GM21381 (cell line): ENCODE results near the gene ANKRD55.
"Not testable (repeated sequence)": the region's sequence is repeated elsewhere in the genome, so short reads cannot be mapped to it uniquely, and the experiment has no call there.

Source experiments
- ATAC-seq: cut with Tn5 transposase; IDR thresholded peaks from one replicate; pipeline ENCODE4 v1.9.1; 2021; ENCODE audit warnings: mild to moderate bottlenecking, moderate library complexity; ENCODE audit not compliant: unreplicated experiment

Gene ANKRD55

DNA sequence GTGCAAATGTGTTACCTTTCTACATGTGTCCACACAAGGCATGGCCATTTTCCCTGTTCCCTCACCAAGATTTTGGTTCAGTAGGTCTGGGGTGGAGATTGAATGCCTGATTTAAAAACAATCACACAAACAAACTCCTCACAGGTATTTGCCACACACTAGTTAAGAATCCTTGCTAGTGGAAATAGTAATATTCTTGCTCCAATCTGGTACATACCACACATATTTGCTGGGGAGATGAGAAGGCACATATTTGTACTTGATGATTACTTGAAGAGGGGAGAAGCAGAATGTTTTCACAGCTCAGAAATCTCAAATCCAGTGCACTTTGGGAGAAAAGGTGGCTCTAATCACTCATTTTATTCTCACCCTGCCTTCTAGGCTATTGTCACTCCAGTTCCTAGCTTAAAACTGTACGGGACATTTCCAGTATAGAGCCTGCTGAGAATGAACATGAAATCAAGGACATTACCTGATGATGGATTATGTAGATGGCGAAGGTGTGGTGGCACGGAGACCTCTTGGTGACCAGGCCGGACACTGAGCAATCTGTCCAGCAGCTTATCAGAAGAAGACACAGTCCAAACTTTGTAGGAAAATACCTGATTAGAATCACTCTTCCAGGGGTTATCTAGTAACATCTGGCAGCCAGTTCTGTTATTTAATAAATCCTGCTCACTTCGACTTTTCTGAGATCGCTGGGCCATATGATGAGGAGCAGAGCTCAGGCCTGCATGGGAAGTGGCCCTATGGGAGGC, 122.3 kb downstream of the ANKRD55 start:
- no peak for ATAC-seq

DNA sequence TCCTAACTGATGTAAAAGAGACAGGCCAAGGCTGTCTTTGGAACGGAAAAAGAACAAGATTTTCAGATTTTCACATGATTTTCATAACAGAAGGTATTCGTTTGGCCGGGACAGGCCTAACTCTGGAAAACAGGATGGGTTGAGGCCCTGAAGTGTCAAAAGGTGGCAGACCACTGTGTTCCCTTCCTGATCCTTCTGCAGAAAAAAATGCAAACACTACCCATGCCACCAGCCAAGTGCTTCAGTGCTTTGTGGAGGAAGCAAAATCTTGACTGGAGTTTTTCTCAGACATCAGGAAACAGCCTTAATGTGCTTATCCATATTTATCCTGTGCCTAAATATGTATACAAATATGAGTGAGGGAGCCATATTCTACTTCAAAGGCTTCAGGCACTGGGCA, 124.9 kb downstream of the ANKRD55 start:
- ATAC-seq, result no peak

- ATAC-seq, result no peak
Observed at GRCh38 chr5:56106837-56107236, 126.3 kb downstream of the ANKRD55 start.

DNA sequence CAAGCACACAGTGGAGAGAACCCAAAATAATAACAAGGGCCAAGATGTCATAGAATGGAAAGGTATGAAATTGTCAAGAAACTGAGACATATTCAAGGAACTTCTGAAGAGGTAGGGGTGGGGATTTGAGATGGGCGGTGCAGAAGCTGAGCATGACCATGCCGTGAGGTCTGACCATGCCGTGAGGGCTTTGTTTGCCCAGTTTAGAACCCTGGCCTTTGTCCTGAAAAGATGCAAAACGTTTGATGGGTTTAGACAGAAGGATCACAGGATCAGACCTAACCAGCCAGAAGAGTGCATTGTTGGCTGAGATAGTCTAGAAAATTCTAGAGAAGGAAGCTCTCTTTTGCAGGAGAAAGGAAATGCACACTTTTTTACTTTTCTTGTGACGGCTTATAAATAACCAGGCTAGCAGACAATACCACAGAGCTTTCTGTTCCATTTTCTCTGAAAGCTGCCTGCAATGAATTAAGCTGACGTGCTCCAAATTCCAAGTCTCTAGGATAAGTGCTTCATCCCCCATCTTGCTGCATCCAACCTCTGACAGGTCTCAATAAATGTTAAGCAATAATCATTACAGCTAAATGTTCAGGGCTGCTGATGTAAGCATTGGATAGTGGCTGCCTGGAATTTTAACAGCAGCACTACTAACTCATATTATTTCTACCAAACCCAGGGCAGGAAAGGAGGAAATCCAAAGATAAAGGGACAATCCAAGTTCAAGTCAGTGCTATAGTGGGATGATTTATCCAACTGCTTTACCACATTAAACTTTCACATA, 127.4 kb downstream of the ANKRD55 start:
- ATAC-seq, result no peak

DNA sequence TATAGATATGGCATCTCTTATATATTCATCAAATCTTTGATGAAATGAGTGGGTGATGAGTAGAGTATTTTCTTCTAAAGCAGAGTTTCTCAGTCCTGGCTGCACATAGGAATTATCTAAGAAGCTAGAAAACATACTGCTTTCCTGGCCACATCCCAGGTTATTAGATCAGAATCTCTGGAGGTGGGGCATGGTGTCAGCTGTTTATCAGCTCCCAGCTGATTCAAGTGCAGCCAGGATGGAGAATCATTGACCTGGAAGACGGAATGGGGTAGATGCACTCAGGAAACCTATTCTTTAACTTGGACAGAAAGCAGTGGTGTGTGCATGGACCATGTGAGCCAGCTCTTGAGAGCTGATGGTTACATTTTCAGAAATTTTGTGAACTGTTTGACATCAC, 130.2 kb downstream of the ANKRD55 start:
- no peak for ATAC-seq

DNA sequence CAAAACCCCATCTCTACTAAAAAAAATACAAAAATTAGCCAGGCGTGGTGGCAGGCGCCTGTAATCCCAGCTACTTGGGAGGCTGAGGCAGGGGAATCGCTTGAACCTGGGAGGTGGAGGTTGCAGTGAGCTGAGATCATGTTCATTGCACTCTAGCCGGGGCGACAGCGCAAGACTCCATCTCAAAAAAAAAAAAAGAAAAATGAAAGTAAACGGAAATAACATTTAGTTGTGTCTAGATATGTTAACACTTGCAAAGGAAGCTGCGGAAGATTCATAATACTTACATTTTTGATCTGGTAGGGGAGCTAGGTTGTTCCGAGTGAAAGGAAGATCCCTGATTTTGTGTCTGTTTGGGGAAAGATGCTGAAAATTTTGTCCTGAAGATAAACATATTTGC, 130.9 kb downstream of the ANKRD55 start:
- not testable (repeated sequence) for ATAC-seq

DNA sequence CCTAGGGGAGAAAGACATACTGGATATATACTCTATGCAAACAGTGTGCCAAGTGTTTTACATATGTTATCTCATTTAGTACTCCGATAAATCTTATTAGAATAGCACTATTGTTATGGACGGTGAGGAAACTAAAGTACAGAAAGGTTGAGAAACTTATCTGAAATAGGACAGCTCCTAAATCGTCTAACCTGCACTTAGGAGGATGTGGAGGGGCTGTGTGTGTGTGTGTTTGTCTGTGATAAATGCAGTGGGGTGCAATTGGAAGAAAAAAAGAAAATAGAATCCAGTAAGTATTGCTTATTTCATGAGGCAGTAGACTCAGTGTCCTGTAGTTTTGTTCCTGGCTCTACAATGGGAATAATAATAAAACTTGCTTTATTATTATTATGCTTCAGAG, 131.9 kb downstream of the ANKRD55 start:
- no peak for ATAC-seq

- ATAC-seq, result no peak
Observed at GRCh38 chr5:56100439-56101176, 132.5 kb downstream of the ANKRD55 start.

DNA sequence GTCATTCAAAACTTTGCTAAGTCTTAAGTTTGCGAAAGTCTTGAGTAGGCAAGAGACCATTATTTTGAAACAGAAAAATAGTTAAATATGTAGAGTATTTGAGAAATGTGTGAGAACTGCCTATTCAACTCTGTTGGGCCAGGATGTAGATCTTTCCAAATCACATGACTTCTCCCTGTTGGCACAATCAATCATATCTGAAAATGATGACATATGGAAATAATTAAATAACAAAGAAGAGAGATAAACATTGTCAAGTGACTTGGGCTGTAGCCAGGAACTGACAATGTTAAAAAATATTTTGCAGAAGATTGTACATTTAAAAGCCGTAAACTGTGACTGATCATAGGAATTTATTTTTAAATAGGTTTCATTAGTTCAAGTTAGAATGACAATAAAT, 133.8 kb downstream of the ANKRD55 start:
- no peak for ATAC-seq

DNA sequence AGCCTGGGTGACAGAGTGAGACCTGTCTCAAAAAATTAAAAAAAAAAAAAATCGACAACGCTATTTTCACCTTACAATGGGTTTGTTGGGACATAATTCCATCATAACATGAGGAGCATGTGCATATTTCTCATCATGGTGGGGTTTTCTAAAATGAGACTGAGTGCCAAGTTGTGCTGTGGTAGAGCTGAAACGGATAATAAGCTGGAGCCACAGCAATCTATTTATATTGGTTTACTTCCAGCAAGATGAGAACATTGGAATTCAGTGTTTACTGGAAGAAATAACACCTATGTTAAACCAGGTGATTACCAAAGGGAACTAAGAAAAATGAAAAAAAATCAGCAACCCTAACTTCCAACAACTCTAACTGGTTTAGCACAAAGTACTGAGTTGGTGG, 136.1 kb downstream of the ANKRD55 start:
- no peak for ATAC-seq

GRCh38 chr5:56095579-56096102, 137.5 kb downstream of the ANKRD55 start:
- ATAC-seq, result peak; percentile 73

DNA sequence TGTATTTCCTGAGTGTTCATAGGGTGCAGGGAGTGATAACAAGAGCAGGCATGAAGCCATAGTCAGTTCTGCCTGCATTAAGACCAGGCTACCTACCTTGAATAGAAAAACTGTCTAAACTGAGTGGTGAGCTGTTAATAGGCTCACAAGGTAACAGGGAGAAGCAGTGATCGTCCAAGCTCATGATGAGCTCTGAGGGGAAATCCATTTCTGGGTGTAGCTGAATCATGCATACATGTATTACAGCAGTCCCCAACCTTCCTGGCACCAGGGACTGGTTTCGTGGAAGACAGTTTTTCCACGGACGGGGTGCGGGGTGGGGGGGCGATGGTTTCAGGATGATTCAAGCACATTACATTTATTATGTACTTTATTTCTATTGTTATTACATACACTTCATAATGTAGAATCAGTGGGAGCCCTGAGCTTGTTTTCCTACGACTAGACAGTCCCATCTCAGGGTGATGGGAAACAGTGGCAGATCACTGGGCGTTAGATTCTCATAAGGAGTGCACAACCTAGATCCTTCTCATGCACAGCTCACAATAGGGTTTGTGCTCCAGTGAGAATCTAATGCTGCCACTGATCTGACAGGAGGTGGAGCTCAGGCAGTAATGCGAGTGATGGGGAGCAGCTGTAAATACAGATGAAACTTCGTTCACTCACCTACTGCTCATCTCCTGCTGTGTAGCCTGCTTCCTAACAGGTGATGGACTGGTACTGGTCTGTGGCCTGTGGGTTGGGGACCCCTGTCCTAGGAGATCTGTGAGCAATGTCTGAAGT, 138.4 kb downstream of the ANKRD55 start:
- ATAC-seq, result peak; percentile 12

DNA sequence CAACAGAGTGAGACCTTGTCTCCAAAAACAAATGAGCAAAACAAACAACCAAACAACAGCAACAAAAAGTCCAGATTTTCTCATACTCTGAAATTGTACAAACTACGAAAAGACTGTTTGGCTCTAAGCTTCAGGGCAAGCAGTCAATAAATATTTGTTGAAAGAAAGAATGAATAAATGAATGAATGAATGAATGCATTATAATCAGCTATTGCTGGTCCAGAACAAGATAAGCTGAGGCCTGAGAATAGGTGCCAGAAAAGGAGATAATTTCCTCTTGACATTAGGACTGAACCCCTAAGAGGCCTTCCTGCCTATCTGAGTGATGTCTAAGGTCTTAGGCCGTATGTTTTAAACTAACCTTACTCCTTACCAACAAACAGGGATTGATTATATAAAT, 139.2 kb downstream of the ANKRD55 start:
- no peak for ATAC-seq

GRCh38 chr5:56092115-56092514, 141.0 kb downstream of the ANKRD55 start:
- ATAC-seq, result no peak

DNA sequence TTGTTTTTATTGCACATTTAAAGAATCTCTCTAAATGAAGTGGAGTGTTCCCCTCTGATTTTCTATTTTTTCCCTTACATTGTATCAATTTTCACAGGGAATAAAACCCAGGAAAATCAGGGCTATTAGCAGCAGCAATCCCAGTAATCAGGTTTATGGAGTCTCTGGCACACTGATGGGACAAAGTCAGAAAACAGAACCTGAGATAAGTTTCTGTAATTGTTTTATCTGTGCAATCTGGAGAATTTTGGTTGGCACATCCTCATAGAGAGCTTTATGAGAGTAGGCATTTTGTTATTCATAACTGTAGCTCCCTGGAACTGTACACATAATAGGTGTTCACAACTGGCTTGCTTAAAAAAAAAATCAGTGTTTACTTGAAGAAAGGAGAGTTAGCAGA, 141.5 kb downstream of the ANKRD55 start:
- no peak for ATAC-seq

DNA sequence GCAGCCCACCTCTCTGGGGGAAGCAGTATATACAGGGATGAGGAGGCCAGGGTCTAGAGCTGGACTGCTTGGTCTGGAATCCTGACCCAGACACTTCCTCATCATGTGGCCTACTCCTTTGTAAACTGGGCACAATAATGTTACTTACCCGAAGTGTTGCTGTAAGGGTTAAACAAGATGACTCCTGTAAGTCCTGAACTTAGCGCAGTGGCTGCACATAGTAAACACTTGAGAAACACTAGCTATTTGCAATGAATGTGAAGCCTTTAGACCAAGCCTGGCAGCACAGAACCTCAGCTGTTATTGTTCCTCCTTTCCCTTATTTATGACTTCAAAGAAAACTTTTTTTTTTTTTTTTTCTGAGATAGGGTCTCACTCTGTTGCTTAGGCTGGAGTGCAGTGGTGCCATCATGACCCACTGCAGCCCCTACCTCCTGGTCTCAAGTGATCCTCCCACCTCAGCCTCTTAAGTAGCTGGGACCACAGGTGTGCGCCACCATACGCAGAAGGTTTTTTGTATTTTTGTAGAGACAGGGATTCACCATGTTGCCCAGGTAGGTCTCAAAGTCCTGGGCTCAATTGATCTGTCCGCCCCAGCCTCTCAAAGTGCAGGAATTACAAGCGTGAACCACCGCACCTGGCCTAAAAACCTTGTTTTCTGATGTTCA, 142.2 kb downstream of the ANKRD55 start:
- no peak for ATAC-seq

DNA sequence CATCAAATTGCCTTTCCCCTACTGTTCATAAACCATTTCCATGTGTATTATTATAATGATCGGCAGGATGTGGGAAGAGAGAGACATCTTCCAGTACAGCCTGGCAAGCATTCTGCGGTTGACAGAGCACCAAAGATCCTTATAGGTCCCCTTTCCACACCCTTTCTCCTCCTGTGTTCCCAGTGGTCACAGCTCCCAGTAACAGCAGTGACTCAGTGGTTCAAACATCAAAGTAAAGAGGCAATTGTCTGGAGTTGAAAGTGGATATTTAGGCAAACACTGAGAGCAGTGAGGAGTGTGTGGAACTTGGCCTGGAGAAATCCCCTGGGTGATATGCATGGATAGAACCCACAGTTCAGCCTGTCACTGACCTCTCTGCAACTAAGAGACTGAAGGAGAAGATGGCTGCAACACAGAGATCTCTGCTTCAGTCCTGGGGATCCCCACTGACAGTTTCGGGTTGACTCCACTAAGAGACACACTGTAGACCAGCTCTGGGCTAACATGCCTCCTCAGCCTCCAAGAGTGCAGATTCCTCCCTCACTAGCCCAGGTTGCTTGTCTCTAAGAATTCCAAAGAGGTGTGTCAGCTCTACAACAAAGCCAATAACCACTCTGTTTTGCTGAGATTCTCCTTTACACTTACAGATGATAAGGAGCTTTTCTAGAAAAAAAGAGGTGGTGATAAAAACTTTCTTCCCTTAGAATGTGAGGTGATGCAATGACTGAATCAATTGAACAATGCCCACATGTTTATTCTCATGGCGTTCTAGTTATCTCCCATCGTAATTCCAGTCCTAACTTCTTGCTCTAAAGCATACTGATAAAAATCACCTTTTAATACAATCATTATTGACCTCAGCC, 143.9 kb downstream of the ANKRD55 start:
- ATAC-seq, result peak; percentile 81

- ATAC-seq, result no peak
Observed at GRCh38 chr5:56088431-56088949, 144.6 kb downstream of the ANKRD55 start.

GRCh38 chr5:56085193-56085592, 147.9 kb downstream of the ANKRD55 start:
- no peak for ATAC-seq
